A673 (cell line): ENCODE results near the gene TERT. TPM values are rescaled to one million over a fixed set of nuclear protein-coding genes. Genes with fewer than 3 reads are reported as not detected.
"Not testable (repeated sequence)": the region's sequence is repeated elsewhere in the genome, so short reads cannot be mapped to it uniquely, and the experiment has no call there.

ENCODE experiments used
- BruUV-seq: library from RNA; stranded (reverse); fragments of 400-500 nt; replicated peaks from 2 replicates; lab custom pipeline; 2021; lab: Mats Ljungman, UMichigan
- CTCF ChIA-PET: fragments of 300-600 bp; sonication (Branson Sonifier 250); formaldehyde crosslinking; loops from one replicate; lab custom pipeline; 2022; ENCODE audit warnings: antibody characterized with exemption; lab: Charles Lee
- POLR2A ChIA-PET: fragments of 300-600 bp; sonication (Branson Sonifier 250); formaldehyde crosslinking; loops from one replicate; lab custom pipeline; 2022; ENCODE audit warnings: antibody characterized with exemption; ENCODE audit not compliant: low non-redundant PET; lab: Charles Lee
- DNase-seq: peaks from one replicate; pipeline ENCODE4 v3.0.0-alpha.2; 2015; ENCODE audit warnings: low spot score
- H3K27ac ChIP-seq: fragments of 200-600 bp; sonication (generic); 2 replicates; pipeline ENCODE4 v1.5.1; 2016; ENCODE audit warnings: mixed run types, low read depth, mild to moderate bottlenecking, mixed read lengths, antibody characterized with exemption, low read length; ENCODE audit not compliant: poor library complexity, severe bottlenecking
- H3K27me3 ChIP-seq: fragments of 200-600 bp; sonication (generic); replicated peaks from 2 replicates; pipeline ENCODE4 v1.6.1; 2017; ENCODE audit warnings: mixed run types, low read depth, mild to moderate bottlenecking, mixed read lengths, antibody characterized with exemption, low read length; ENCODE audit not compliant: insufficient read depth, poor library complexity
- H3K36me3 ChIP-seq: fragments of 200-600 bp; sonication (generic); 2 replicates; pipeline ENCODE4 v1.6.1; 2016; ENCODE audit warnings: mixed run types, mild to moderate bottlenecking, mixed read lengths, antibody characterized with exemption, low read length; ENCODE audit not compliant: insufficient read depth, poor library complexity, severe bottlenecking
- H3K4me1 ChIP-seq: fragments of 200-600 bp; sonication (generic); 2 replicates; pipeline ENCODE4 v1.6.1; 2017; ENCODE audit warnings: mixed run types, mild to moderate bottlenecking, mixed read lengths, antibody characterized with exemption, low read length; ENCODE audit not compliant: insufficient read depth, poor library complexity, severe bottlenecking
- H3K4me3 ChIP-seq: fragments of 200-600 bp; sonication (generic); 2 replicates; pipeline ENCODE4 v1.5.1; 2016; ENCODE audit warnings: low read depth, mixed run types, mild to moderate bottlenecking, mixed read lengths, low read length; ENCODE audit not compliant: poor library complexity, severe bottlenecking
- H3K9me3 ChIP-seq: fragments of 200-600 bp; sonication (generic); 2 replicates; pipeline ENCODE4 v1.6.1; 2016; ENCODE audit warnings: mixed run types, low read depth, mild to moderate bottlenecking, mixed read lengths, antibody characterized with exemption, low read length; ENCODE audit not compliant: poor library complexity, severe bottlenecking
- CTCF ChIP-seq: fragments of 300-800, 200-600 bp; sonication (generic); conservative IDR thresholded peaks from 2 replicates; pipeline ENCODE4 v1.5.1; 2017; ENCODE audit warnings: low read depth, mild to moderate bottlenecking, antibody characterized with exemption, low read length, moderate library complexity, mixed read lengths
- EZH2 ChIP-seq: fragments of 200-600 bp; sonication (generic); IDR thresholded peaks from 2 replicates; pipeline ENCODE4 v1.6.1; 2017; ENCODE audit warnings: borderline replicate concordance, low read depth, mild to moderate bottlenecking, mixed read lengths, antibody characterized with exemption, low read length; ENCODE audit not compliant: poor library complexity, severe bottlenecking
- intact Hi-C: fragments of 100-400 bp; cut with micrococcal nuclease; formaldehyde crosslinking; loops from one replicate; pipeline ENCODE4 v1.10.0; 2022; ENCODE audit not compliant: unreplicated experiment
- total RNA-seq: library from RNA; stranded (reverse); gene quantifications from 2 replicates; pipeline ENCODE4 v1.2.3, GENCODE V29; 2021

The TERT gene
- total RNA-seq, 1 experiment from 2014 or later, result 14.2 TPM

GRCh38 chr5:1330146-1330846, 35.4 kb upstream of the TERT start:
- H3K27me3 ChIP-seq, result no peaks in the 10 kb centered on the region
- H3K9me3 ChIP-seq, result no peaks in the 10 kb centered on the region
- intact Hi-C loops, result no loop called here
- H3K36me3 ChIP-seq, result peaks cover 24% of the 10 kb centered on the region
- no peak overlapping the region for H3K4me3 ChIP-seq
- ChIA-PET CTCF (no interaction called here), POLR2A (no interaction called here)
- TF ChIP-seq EZH2, result no peak
- TF ChIP-seq CTCF, result no peak
- no TSS peak for BruUV-seq
- DNase-seq, result no peak
- H3K4me1 ChIP-seq, result peaks cover 7% of the 10 kb centered on the region
- no peak overlapping the region for H3K27ac ChIP-seq

- no TSS peak for BruUV-seq
- CTCF ChIA-PET, result no interaction called here
- Histone ChIP-seq H3K4me1 (peaks cover 7% of the 10 kb centered on the region), H3K27me3 (no peaks in the 10 kb centered on the region), H3K4me3 (no peak overlapping the region), H3K9me3 (no peaks in the 10 kb centered on the region), H3K27ac (peak overlapping the region; percentile 75), H3K36me3 (peaks cover 34% of the 10 kb centered on the region)
- POLR2A ChIA-PET, result no interaction called here
- no peak for DNase-seq
- intact Hi-C loops, result no loop called here
- TF ChIP-seq EZH2 (no peak), CTCF (no peak)
Measured at GRCh38 chr5:1329111-1329579, 34.3 kb upstream of the TERT start.

- CTCF ChIA-PET, POLR2A ChIA-PET, H3K4me1 ChIP-seq, H3K4me3 ChIP-seq, BruUV-seq, H3K27me3 ChIP-seq, H3K9me3 ChIP-seq, intact Hi-C loops: not testable (repeated sequence)
- Histone ChIP-seq H3K36me3 (peaks cover 34% of the 10 kb centered on the region), H3K27ac (peak overlapping the region; percentile 75)
- peak; percentile 43 for DNase-seq
Measured at GRCh38 chr5:1328237-1329110, 33.6 kb upstream of the TERT start.

GRCh38 chr5:1326901-1327756, 32.3 kb upstream of the TERT start:
- peaks cover 36% of the 10 kb centered on the region for H3K36me3 ChIP-seq
- POLR2A ChIA-PET, H3K4me1 ChIP-seq, BruUV-seq, H3K4me3 ChIP-seq, CTCF ChIA-PET, H3K9me3 ChIP-seq, intact Hi-C loops, H3K27me3 ChIP-seq: not testable (repeated sequence)
- H3K27ac ChIP-seq, result peak overlapping the region; percentile 73
- DNase-seq, result peak; percentile 42

- BruUV-seq, intact Hi-C loops, H3K27me3 ChIP-seq, POLR2A ChIA-PET, CTCF ChIA-PET, H3K4me3 ChIP-seq, H3K9me3 ChIP-seq, H3K4me1 ChIP-seq: not testable (repeated sequence)
- H3K36me3 ChIP-seq, result peaks cover 38% of the 10 kb centered on the region
- H3K27ac ChIP-seq, result peak overlapping the region; percentile 73
- DNase-seq, result peak; percentile 18
Measured at GRCh38 chr5:1326532-1326875, 31.6 kb upstream of the TERT start.
